Activated CD8-positive, alpha-beta T cell treated with anti-CD3 and anti-CD28 coated beads, Interleukin-2, amount 10 ng/mL, durations not matched to agents 7 days and 5 days (primary cell): ENCODE measurements around the gene ZNF740. TPM values are rescaled to one million over a fixed set of nuclear protein-coding genes. Genes with fewer than 3 reads are reported as not detected.
"Not testable (repeated sequence)": the region's sequence is repeated elsewhere in the genome, so short reads cannot be mapped to it uniquely, and the experiment has no call there.

ENCODE experiments used
- ATAC-seq: fragments of 150-1000 bp; cut with Tn5 transposase; one replicate; pipeline ENCODE4 v1.10.0; 2021; ENCODE audit warnings: moderate library complexity
- CTCF ChIA-PET: fragments of 350-600 bp; sonication (Branson Sonifier 250); formaldehyde crosslinking; loops from one replicate; lab custom pipeline; 2021; ENCODE audit warnings: antibody characterized with exemption; lab: Charles Lee
- POLR2A ChIA-PET: fragments of 350-600 bp; sonication (Branson Sonifier 250); formaldehyde crosslinking; loops from one replicate; lab custom pipeline; 2021; ENCODE audit warnings: antibody characterized with exemption; lab: Charles Lee
- DNase-seq: peaks from one replicate; pipeline ENCODE4 v3.0.0-alpha.2; 2020
- H3K27ac Mint-ChIP-seq: one replicate; pipeline ENCODE4 v1.8.0; 2021; ENCODE audit warnings: mild to moderate bottlenecking, mixed read lengths
- H3K27me3 Mint-ChIP-seq: one replicate; pipeline ENCODE4 v1.8.0; 2021; ENCODE audit warnings: low read depth, mixed read lengths
- H3K36me3 Mint-ChIP-seq: one replicate; pipeline ENCODE4 v1.8.0; 2021; ENCODE audit warnings: low read depth, mixed read lengths
- H3K4me1 Mint-ChIP-seq: one replicate; pipeline ENCODE4 v1.8.0; 2021; ENCODE audit warnings: low read depth, mixed read lengths
- H3K4me3 Mint-ChIP-seq: one replicate; pipeline ENCODE4 v1.8.0; 2021; ENCODE audit warnings: mild to moderate bottlenecking, mixed read lengths
- H3K9me3 Mint-ChIP-seq: one replicate; pipeline ENCODE4 v1.8.0; 2022; ENCODE audit warnings: mixed read lengths; ENCODE audit not compliant: insufficient read depth
- total RNA-seq, 2 experiments: library from RNA; stranded (reverse); gene quantifications; one replicate each; pipeline ENCODE4 v1.2.3, GENCODE V29; 2021

Gene ZNF740
- total RNA-seq, 2 experiments from 2014 or later = 28.2 to 31.4 TPM

GRCh38 chr12:53160000-53160399 lies 20.5 kb upstream of the ZNF740 start:
- Mint-ChIP-seq H3K36me3 (peaks cover 2% of the 10 kb centered on the region), H3K4me1 (peaks cover 18% of the 10 kb centered on the region), H3K27ac (no peak overlapping the region), H3K4me3 (no peak overlapping the region), H3K27me3 (no peaks in the 10 kb centered on the region), H3K9me3 (no peaks in the 10 kb centered on the region)
- no peak for ATAC-seq
- DNase-seq = no peak
- ChIA-PET CTCF (interaction anchor here (0.7 to 6.0 kb wide), 51 partner anchors 8 to 265 kb away, joined by 3 to 58 read pairs (median 7); partner anchors contain the start of genes AAAS, CSAD, ESPL1 and ITGB7), POLR2A (interaction anchor here (0.6 to 1.9 kb wide), 6 partner anchors 20 to 161 kb away, joined by 3 to 8 read pairs (median 6); partner anchors contain the start of genes AAAS, CSAD, ESPL1 and MYG1)

- H3K9me3 Mint-ChIP-seq = no peaks in the 10 kb centered on the region
- H3K36me3 Mint-ChIP-seq = peaks cover 2% of the 10 kb centered on the region
- H3K4me1 Mint-ChIP-seq = peaks cover 18% of the 10 kb centered on the region
- H3K27ac Mint-ChIP-seq = no peak overlapping the region
- no peaks in the 10 kb centered on the region for H3K27me3 Mint-ChIP-seq
- no peak for ATAC-seq
- ChIA-PET POLR2A (interaction anchor here (1.6 to 1.9 kb wide), 2 partner anchors 19 to 107 kb away, joined by 5 to 8 read pairs; partner anchors contain the start of genes CSAD, ESPL1 and ZNF740), CTCF (interaction anchor here (0.7 to 6.0 kb wide), 36 partner anchors 9 to 261 kb away, joined by 3 to 58 read pairs (median 10); partner anchors contain the start of genes AAAS, CSAD, ESPL1 and ITGB7)
- no peak for DNase-seq
- H3K4me3 Mint-ChIP-seq = no peak overlapping the region
These were observed 19.8 kb upstream of the ZNF740 start for GRCh38 chr12:53160673-53161072.

- no peak overlapping the region for H3K4me3 Mint-ChIP-seq
- ChIA-PET CTCF (interaction anchor here (0.9 to 6.0 kb wide), 23 partner anchors 10 to 260 kb away, joined by 3 to 58 read pairs (median 19); partner anchors contain the start of genes AAAS, CSAD, ESPL1 and ITGB7), POLR2A (interaction anchor here (1.6 to 1.9 kb wide), 2 partner anchors 19 to 106 kb away, joined by 5 to 8 read pairs; partner anchors contain the start of genes CSAD, ESPL1 and ZNF740)
- H3K27me3 Mint-ChIP-seq = no peaks in the 10 kb centered on the region
- H3K27ac Mint-ChIP-seq = no peak overlapping the region
- no peak for ATAC-seq
- no peak for DNase-seq
- H3K9me3 Mint-ChIP-seq = no peaks in the 10 kb centered on the region
- H3K36me3 Mint-ChIP-seq = peaks cover 2% of the 10 kb centered on the region
- H3K4me1 Mint-ChIP-seq = peaks cover 17% of the 10 kb centered on the region
These were observed 19.2 kb upstream of the ZNF740 start for GRCh38 chr12:53161119-53161911.

GRCh38 chr12:53163008-53163407 lies 17.5 kb upstream of the ZNF740 start:
- CTCF ChIA-PET = interaction anchor here (1.0 to 2.3 kb wide), 3 partner anchors 28 to 182 kb away, joined by 3 to 5 read pairs (median 3); partner anchors contain the start of gene AAAS
- ATAC-seq = not testable (repeated sequence)

GRCh38 chr12:53166837-53167236 lies 13.7 kb upstream of the ZNF740 start:
- ATAC-seq (no peak), DNase-seq (no peak)
- peaks cover 4% of the 10 kb centered on the region for H3K36me3 Mint-ChIP-seq
- no peaks in the 10 kb centered on the region for H3K9me3 Mint-ChIP-seq
- CTCF ChIA-PET = interaction anchor here (2.4 kb wide), 1 partner anchor 7 kb away, joined by 7 read pairs; no protein-coding TSS in a partner anchor
- POLR2A ChIA-PET = no interaction called here
- no peaks in the 10 kb centered on the region for H3K4me1 Mint-ChIP-seq
- no peak overlapping the region for H3K27ac Mint-ChIP-seq
- H3K4me3 Mint-ChIP-seq = no peak overlapping the region
- H3K27me3 Mint-ChIP-seq = no peaks in the 10 kb centered on the region

More at GRCh38 chr12:53163008-53163407, 17.5 kb upstream of the ZNF740 start:
- peaks cover 12% of the 10 kb centered on the region for H3K4me1 Mint-ChIP-seq
- H3K9me3 Mint-ChIP-seq, H3K36me3 Mint-ChIP-seq, H3K27ac Mint-ChIP-seq, H3K4me3 Mint-ChIP-seq, POLR2A ChIA-PET, DNase-seq, H3K27me3 Mint-ChIP-seq: not testable (repeated sequence)

- Mint-ChIP-seq H3K27ac (no peak overlapping the region), H3K4me1 (no peaks in the 10 kb centered on the region), H3K27me3 (no peaks in the 10 kb centered on the region), H3K4me3 (no peak overlapping the region), H3K36me3 (peaks cover 1% of the 10 kb centered on the region), H3K9me3 (no peaks in the 10 kb centered on the region)
- CTCF ChIA-PET = no interaction called here
- POLR2A ChIA-PET = interaction anchor here (2.7 kb wide), 1 partner anchor 11 kb away, joined by 18 read pairs; the partner anchor contains the start of genes CSAD and ZNF740
- ATAC-seq = no peak
- no peak for DNase-seq
These were observed 10.9 kb upstream of the ZNF740 start for GRCh38 chr12:53169644-53170043.

GRCh38 chr12:53170215-53170614 lies 10.3 kb upstream of the ZNF740 start:
- no peaks in the 10 kb centered on the region for H3K9me3 Mint-ChIP-seq
- H3K27me3 Mint-ChIP-seq = no peaks in the 10 kb centered on the region
- CTCF ChIA-PET = interaction anchor here (0.6 to 3.5 kb wide), 4 partner anchors 10 to 151 kb away, joined by 3 to 19 read pairs (median 3); partner anchors contain the start of gene AAAS
- POLR2A ChIA-PET = interaction anchor here (2.7 kb wide), 1 partner anchor 10 kb away, joined by 18 read pairs; the partner anchor contains the start of genes CSAD and ZNF740
- ATAC-seq (no peak), DNase-seq (no peak)
- no peaks in the 10 kb centered on the region for H3K4me1 Mint-ChIP-seq
- H3K4me3 Mint-ChIP-seq = no peak overlapping the region
- H3K27ac Mint-ChIP-seq = no peak overlapping the region
- H3K36me3 Mint-ChIP-seq = peaks cover 1% of the 10 kb centered on the region

- POLR2A ChIA-PET = interaction anchor here (1.4 to 2.7 kb wide), 3 partner anchors 9 to 16 kb away, joined by 3 to 18 read pairs (median 4); partner anchors contain the start of genes CSAD and ZNF740
- Mint-ChIP-seq H3K36me3 (peaks cover 1% of the 10 kb centered on the region), H3K9me3 (no peaks in the 10 kb centered on the region), H3K27ac (no peak overlapping the region), H3K4me1 (peaks cover 2% of the 10 kb centered on the region), H3K4me3 (no peak overlapping the region), H3K27me3 (no peaks in the 10 kb centered on the region)
- CTCF ChIA-PET = interaction anchor here (0.6 to 3.5 kb wide), 4 partner anchors 11 to 150 kb away, joined by 3 to 19 read pairs (median 3); partner anchors contain the start of gene AAAS
- no peak for DNase-seq
- no peak for ATAC-seq
These were observed 9.4 kb upstream of the ZNF740 start for GRCh38 chr12:53170876-53171724.

GRCh38 chr12:53171725-53172329 lies 8.7 kb upstream of the ZNF740 start:
- H3K27ac Mint-ChIP-seq = peak overlapping the region; percentile 66
- H3K27me3 Mint-ChIP-seq = no peaks in the 10 kb centered on the region
- H3K36me3 Mint-ChIP-seq = peaks cover 1% of the 10 kb centered on the region
- POLR2A ChIA-PET = interaction anchor here (0.5 to 2.7 kb wide), 4 partner anchors 9 to 108 kb away, joined by 3 to 18 read pairs (median 4); partner anchors contain the start of genes CSAD and ZNF740
- CTCF ChIA-PET = interaction anchor here (3.5 kb wide), 1 partner anchor 12 kb away, joined by 19 read pairs; no protein-coding TSS in a partner anchor
- H3K4me1 Mint-ChIP-seq = peaks cover 2% of the 10 kb centered on the region
- H3K9me3 Mint-ChIP-seq = no peaks in the 10 kb centered on the region
- ATAC-seq (no peak), DNase-seq (no peak)
- H3K4me3 Mint-ChIP-seq = no peak overlapping the region

GRCh38 chr12:53172352-53172751 lies 8.2 kb upstream of the ZNF740 start:
- ChIA-PET POLR2A (interaction anchor here (0.5 to 2.7 kb wide), 4 partner anchors 8 to 107 kb away, joined by 3 to 18 read pairs (median 4); partner anchors contain the start of genes CSAD and ZNF740), CTCF (interaction anchor here (0.7 to 3.5 kb wide), 2 partner anchors 13 to 107 kb away, joined by 3 to 19 read pairs; no protein-coding TSS in a partner anchor)
- Mint-ChIP-seq H3K4me1 (peaks cover 2% of the 10 kb centered on the region), H3K9me3 (no peaks in the 10 kb centered on the region), H3K27me3 (no peaks in the 10 kb centered on the region), H3K27ac (no peak overlapping the region), H3K36me3 (peaks cover 1% of the 10 kb centered on the region), H3K4me3 (no peak overlapping the region)
- no peak for ATAC-seq
- no peak for DNase-seq
